B cell (primary cell): ENCODE measurements around the gene GSPT2. TPM values are rescaled to one million over a fixed set of nuclear protein-coding genes. Genes with fewer than 3 reads are reported as not detected.

Experiments used
- ATAC-seq: fragments of 200-7000 bp; cut with Tn5 transposase; one replicate; pipeline ENCODE4 v1.10.0; 2021; ENCODE audit warnings: low read depth, mild to moderate bottlenecking, moderate number of reproducible peaks, moderate library complexity
- CTCF ChIA-PET: fragments of 350-600 bp; sonication (Branson Sonifier 250); formaldehyde crosslinking; loops from one replicate; lab custom pipeline; 2021; ENCODE audit warnings: antibody characterized with exemption, inconsistent platforms; lab: Charles Lee
- POLR2A ChIA-PET: fragments of 350-600 bp; sonication (Branson Sonifier 250); formaldehyde crosslinking; loops from one replicate; lab custom pipeline; 2021; ENCODE audit warnings: antibody characterized with exemption; lab: Charles Lee
- DNase-seq: peaks from one replicate; pipeline ENCODE4 v3.0.0; 2013
- H2AFZ ChIP-seq: 2 replicates; pipeline ENCODE4 v1.6.1; 2012; ENCODE audit warnings: mild to moderate bottlenecking, low read depth, low read length; ENCODE audit not compliant: insufficient read depth, poor library complexity, severe bottlenecking
- H3K27ac ChIP-seq, 2 donors: 1 replicate in 1 of 2; 2 replicates in 1 of 2; pipeline ENCODE4 v1.5.1; 2012 to 2013; ENCODE audit warnings: low read length in 2 of 2, mild to moderate bottlenecking in 2 of 2, moderate library complexity in 1 of 2
- H3K27me3 ChIP-seq, 4 experiments: fragments of 200-600 bp in 1 of 4; sonication (generic) in 1 of 4; replicated peaks in 1 of 4; 1 replicate in 2 of 4; 2 replicates in 2 of 4; pipeline versions ENCODE4 v1.6.1 to v1.7.0; 2013 to 2016; ENCODE audit warnings: low read length in 3 of 4, mild to moderate bottlenecking in 2 of 4, mixed read lengths in 1 of 4, moderate library complexity in 1 of 4; ENCODE audit not compliant: insufficient read depth in 4 of 4, control insufficient read depth in 3 of 4; ENCODE audit errors: control extremely low read depth in 1 of 4
- H3K36me3 ChIP-seq, 2 experiments: replicated peaks in 1 of 2; 1 replicate in 1 of 2; 2 replicates in 1 of 2; pipeline versions ENCODE4 v1.6.1 to v1.7.1; 2013; ENCODE audit warnings: low read length in 1 of 2; ENCODE audit not compliant: insufficient read depth in 2 of 2, control insufficient read depth in 1 of 2; ENCODE audit errors: control extremely low read depth in 1 of 2, extremely low read depth in 1 of 2
- H3K4me1 ChIP-seq, 2 donors: fragments of 200-600 bp in 1 of 2; sonication (generic) in 1 of 2; 1 replicate in 1 of 2; 2 replicates in 1 of 2; pipeline versions ENCODE4 v1.5.1 to v1.6.1; 2013 to 2017; ENCODE audit warnings: low read length in 2 of 2; ENCODE audit not compliant: control insufficient read depth in 2 of 2, insufficient read depth in 2 of 2
- H3K4me2 ChIP-seq: replicated peaks from 2 replicates; pipeline ENCODE3; 2012; ENCODE audit warnings: mild to moderate bottlenecking, low read depth, low read length; ENCODE audit not compliant: poor library complexity, severe bottlenecking
- H3K4me3 ChIP-seq, 5 experiments: fragments of 200-600 bp in 1 of 5; sonication (generic) in 1 of 5; 1 replicate in 3 of 5; 2 replicates in 2 of 5; pipeline versions ENCODE4 v1.5.1 to v1.7.0; 2011 to 2016; ENCODE audit warnings: low read length in 4 of 5, mild to moderate bottlenecking in 4 of 5, low read depth in 2 of 5, control low read depth in 1 of 5, moderate library complexity in 1 of 5; ENCODE audit not compliant: insufficient read depth in 1 of 5; ENCODE audit errors: control extremely low read depth in 1 of 5, extremely low read depth in 1 of 5
- H3K79me2 ChIP-seq: fragments of 200-600 bp; sonication (generic); one replicate; pipeline ENCODE4 v1.6.0; 2016; ENCODE audit warnings: low read length; ENCODE audit not compliant: control insufficient read depth, insufficient read depth
- H3K9ac ChIP-seq: fragments of 200-600 bp; sonication (generic); 2 replicates; pipeline ENCODE4 v1.6.1; 2017; ENCODE audit warnings: mild to moderate bottlenecking, low read length, moderate library complexity
- H3K9me3 ChIP-seq, 3 donors: one replicate each; pipeline versions ENCODE4 v1.6.1 to v1.7.1; 2013; ENCODE audit warnings: low read length in 2 of 3; ENCODE audit not compliant: control insufficient read depth in 2 of 3, insufficient read depth in 1 of 3; ENCODE audit errors: control extremely low read depth in 1 of 3
- H4K20me1 ChIP-seq: 2 replicates; pipeline ENCODE4 v1.6.0; 2012; ENCODE audit warnings: mild to moderate bottlenecking, low read length; ENCODE audit not compliant: insufficient read depth, control insufficient read depth, poor library complexity, severe bottlenecking
- H3K27ac Mint-ChIP-seq: one replicate; pipeline ENCODE4 v1.8.0; 2021; ENCODE audit warnings: mixed read lengths
- H3K27me3 Mint-ChIP-seq: one replicate; pipeline ENCODE4 v1.8.0; 2021; ENCODE audit warnings: mixed read lengths
- H3K4me1 Mint-ChIP-seq: one replicate; pipeline ENCODE4 v1.8.0; 2021; ENCODE audit warnings: mixed read lengths
- H3K4me3 Mint-ChIP-seq: one replicate; pipeline ENCODE4 v1.8.0; 2021; ENCODE audit warnings: mixed read lengths
- H3K9me3 Mint-ChIP-seq: one replicate; pipeline ENCODE4 v1.8.0; 2022; ENCODE audit warnings: mixed read lengths; ENCODE audit not compliant: insufficient read depth
- EZH2 ChIP-seq: IDR thresholded peaks from 2 replicates; pipeline ENCODE4 v1.6.1; 2012; ENCODE audit warnings: borderline replicate concordance, low read depth, mild to moderate bottlenecking, moderate library complexity, low read length; ENCODE audit not compliant: insufficient read depth, poor library complexity, severe bottlenecking
- WGBS: methylation state at CpG from one replicate; pipeline ENCODE4 v1.1.5; 2013; ENCODE audit warnings: missing lambda C conversion rate; ENCODE audit not compliant: insufficient coverage; 5-methylcytosine and 5-hydroxymethylcytosine counted together
- intact Hi-C: fragments of 100-400 bp; cut with micrococcal nuclease; formaldehyde crosslinking; loops from one replicate; pipeline ENCODE4 v1.10.0; 2022
- polyA minus RNA-seq: library from RNA; depleted of rRNA, polyadenylated mRNA; stranded (reverse); fragments of >200 nt; gene quantifications from 2 replicates; pipeline ENCODE4 v1.2.3, GENCODE V29; 2012
- polyA plus RNA-seq: library from polyadenylated mRNA; depleted of rRNA; stranded (reverse); fragments of >200 nt; gene quantifications from 2 replicates; pipeline ENCODE4 v1.2.3, GENCODE V29; 2012
- total RNA-seq, 2 donors: library from RNA; stranded (reverse); fragments of 120-200 nt in 1 of 2; gene quantifications; 1 replicate in 1 of 2; 2 replicates in 1 of 2; pipeline versions ENCODE4 v1.2.3 to v1.2.4, GENCODE V29; 2013 to 2022
- TF ChIP-seq, protein P1 (sequence below): fragments of 200-600 bp; IDR thresholded peaks from one replicate; pipeline ENCODE4 v1.8.0; 2022; ENCODE audit warnings: antibody characterized with exemption, mild to moderate bottlenecking

GSPT2 gene
- total RNA-seq, result 13.5 and 14.5 TPM in 2 replicates
- 9.8 TPM for total RNA-seq (2013)
- 1.6 and 3.0 TPM in 2 replicates for polyA plus RNA-seq
- 4.9 and 6.4 TPM in 2 replicates for polyA minus RNA-seq

DNA sequence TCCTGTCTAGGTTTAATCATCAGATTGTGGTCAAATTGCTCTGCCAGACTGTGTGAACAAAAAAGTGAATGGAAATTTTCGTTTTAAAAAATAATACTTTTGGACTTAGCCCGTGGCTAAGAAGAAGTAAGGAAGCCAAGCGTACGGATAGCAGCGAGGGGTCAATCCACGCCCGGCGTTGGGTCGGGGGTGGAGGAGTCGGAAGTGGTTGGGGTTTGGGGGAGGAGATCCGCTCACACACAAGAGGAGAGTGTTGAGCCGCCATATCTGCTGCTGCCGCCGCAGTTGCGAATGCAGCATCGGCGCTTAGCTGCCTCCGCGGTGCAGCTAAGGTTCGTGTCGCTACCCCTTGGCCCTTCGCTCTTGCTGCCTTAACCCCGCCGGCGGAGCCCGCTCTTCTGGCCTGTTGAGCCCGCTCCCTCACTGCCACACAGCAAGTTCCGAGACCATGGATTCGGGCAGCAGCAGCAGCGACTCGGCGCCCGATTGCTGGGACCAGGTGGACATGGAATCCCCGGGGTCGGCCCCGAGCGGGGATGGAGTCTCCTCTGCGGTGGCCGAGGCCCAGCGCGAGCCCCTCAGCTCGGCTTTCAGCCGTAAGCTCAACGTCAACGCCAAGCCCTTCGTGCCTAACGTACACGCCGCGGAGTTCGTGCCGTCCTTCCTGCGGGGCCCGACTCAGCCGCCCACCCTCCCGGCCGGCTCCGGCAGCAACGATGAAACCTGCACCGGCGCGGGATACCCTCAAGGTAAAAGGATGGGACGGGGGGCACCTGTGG is at the start of gene GSPT2:
GSPT2 (plus strand) TSS at position 264 of the 779 bp plus-strand sequence; CDS start at position 449, 185 bp downstream.
- Histone ChIP-seq H3K4me1 (peaks cover 0 to 17% of the 10 kb centered on the region in 2 donors), H3K4me3 (peak within 1 kb of the TSS; percentile 32 to 79 (median 77)), H4K20me1 (no peaks in the 10 kb centered on the region), H3K9ac (peak within 1 kb of the TSS; percentile 77), H3K9me3 (peaks cover 0 to 18% (median 3%) of the 10 kb centered on the region in 3 donors), H3K79me2 (no peaks in the 10 kb centered on the region), H3K27me3 (peaks cover 0 to 13% (median under 1%) of the 10 kb centered on the region in 4 experiments), H3K4me2 (peak within 1 kb of the TSS; percentile 75), H3K36me3 (peaks cover 0 to 8% of the 10 kb centered on the region in 2 experiments), H3K27ac (peak within 1 kb of the TSS; percentile 58 to 59), H2AFZ (peak within 1 kb of the TSS; percentile 72)
- H3K4me1 Mint-ChIP-seq, result peaks cover 18% of the 10 kb centered on the region
- peak within 1 kb of the TSS; percentile 81 for H3K4me3 Mint-ChIP-seq
- H3K27me3 Mint-ChIP-seq, result peaks cover 8% of the 10 kb centered on the region
- POLR2A ChIA-PET, result no interaction called here
- peak; percentile 90 for ATAC-seq
- CTCF ChIA-PET, result no interaction called here
- TF ChIP-seq EZH2, result no peak
- TF ChIP-seq, protein P1, sequence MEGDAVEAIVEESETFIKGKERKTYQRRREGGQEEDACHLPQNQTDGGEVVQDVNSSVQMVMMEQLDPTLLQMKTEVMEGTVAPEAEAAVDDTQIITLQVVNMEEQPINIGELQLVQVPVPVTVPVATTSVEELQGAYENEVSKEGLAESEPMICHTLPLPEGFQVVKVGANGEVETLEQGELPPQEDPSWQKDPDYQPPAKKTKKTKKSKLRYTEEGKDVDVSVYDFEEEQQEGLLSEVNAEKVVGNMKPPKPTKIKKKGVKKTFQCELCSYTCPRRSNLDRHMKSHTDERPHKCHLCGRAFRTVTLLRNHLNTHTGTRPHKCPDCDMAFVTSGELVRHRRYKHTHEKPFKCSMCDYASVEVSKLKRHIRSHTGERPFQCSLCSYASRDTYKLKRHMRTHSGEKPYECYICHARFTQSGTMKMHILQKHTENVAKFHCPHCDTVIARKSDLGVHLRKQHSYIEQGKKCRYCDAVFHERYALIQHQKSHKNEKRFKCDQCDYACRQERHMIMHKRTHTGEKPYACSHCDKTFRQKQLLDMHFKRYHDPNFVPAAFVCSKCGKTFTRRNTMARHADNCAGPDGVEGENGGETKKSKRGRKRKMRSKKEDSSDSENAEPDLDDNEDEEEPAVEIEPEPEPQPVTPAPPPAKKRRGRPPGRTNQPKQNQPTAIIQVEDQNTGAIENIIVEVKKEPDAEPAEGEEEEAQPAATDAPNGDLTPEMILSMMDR, result no peak
- WGBS, result under 1% methylated on average over 62 of the region's 63 CpGs
- H3K27ac Mint-ChIP-seq, result peak within 1 kb of the TSS; percentile 72
- intact Hi-C loops, result no loop called here
- peaks cover 8% of the 10 kb centered on the region for H3K9me3 Mint-ChIP-seq
- DNase-seq, result peak; percentile 73

DNA sequence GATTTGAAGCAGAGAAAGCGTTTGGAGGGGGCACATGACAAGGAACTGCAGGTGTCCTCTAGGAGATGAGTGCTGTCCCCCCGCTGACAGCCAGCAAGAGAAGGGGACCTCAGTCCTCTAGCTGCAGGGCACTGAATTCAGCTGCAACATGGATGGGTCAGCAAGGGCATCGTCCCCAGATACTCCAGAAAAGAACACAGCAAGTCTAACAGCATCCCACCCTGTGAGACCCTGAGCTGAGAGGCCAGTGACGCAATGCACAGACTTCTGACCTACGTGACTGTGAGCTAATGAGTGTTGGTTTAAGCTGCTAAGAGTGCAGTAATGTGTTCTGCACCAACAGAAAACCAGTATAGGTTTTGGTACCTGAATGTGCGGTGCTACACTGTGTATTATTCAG is 49.0 kb upstream of the GSPT2 start:
- H3K9me3 ChIP-seq, result no peaks in the 10 kb centered on the region
- Mint-ChIP-seq H3K27ac (no peak overlapping the region), H3K27me3 (peaks cover 15% of the 10 kb centered on the region), H3K4me3 (no peak overlapping the region), H3K9me3 (no peaks in the 10 kb centered on the region), H3K4me1 (no peaks in the 10 kb centered on the region)
- POLR2A ChIA-PET, result no interaction called here
- no peak overlapping the region for H2AFZ ChIP-seq
- intact Hi-C loops, result no loop called here
- WGBS, result no CpG with 5 or more reads among the region's 6 CpGs
- no peaks in the 10 kb centered on the region for H4K20me1 ChIP-seq
- no peak for DNase-seq
- no peak overlapping the region for H3K4me2 ChIP-seq
- H3K27me3 ChIP-seq, result no peaks in the 10 kb centered on the region
- H3K79me2 ChIP-seq, result no peaks in the 10 kb centered on the region
- H3K9ac ChIP-seq, result no peak overlapping the region
- no peak overlapping the region for H3K27ac ChIP-seq
- no peaks in the 10 kb centered on the region for H3K4me1 ChIP-seq
- H3K36me3 ChIP-seq, result no peaks in the 10 kb centered on the region
- no peak overlapping the region for H3K4me3 ChIP-seq
- TF ChIP-seq, protein P1, result no peak
- TF ChIP-seq EZH2, result no peak
- CTCF ChIA-PET, result no interaction called here
- ATAC-seq, result no peak
